ENCODE measurements around the gene YAE1.
"Not testable (repeated sequence)": the region's sequence is repeated elsewhere in the genome, so short reads cannot be mapped to it uniquely, and the experiment has no call there.

The YAE1 gene, protein sequence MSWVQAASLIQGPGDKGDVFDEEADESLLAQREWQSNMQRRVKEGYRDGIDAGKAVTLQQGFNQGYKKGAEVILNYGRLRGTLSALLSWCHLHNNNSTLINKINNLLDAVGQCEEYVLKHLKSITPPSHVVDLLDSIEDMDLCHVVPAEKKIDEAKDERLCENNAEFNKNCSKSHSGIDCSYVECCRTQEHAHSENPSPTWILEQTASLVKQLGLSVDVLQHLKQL
- total RNA-seq: 0.94 to 4.7 reads per million in 2 donors

GRCh38 chr7:39566023-39566921 lies at the start of gene YAE1:
Gene YAE1, plus strand, starts transcription at chr7:39566404. Its CDS starts 15 bp downstream, at chr7:39566419.
- peak; percentile 43 to 90 (median 64) for DNase-seq

- no peak for DNase-seq
Measured at GRCh38 chr7:39516498-39516897, 49.7 kb upstream of the YAE1 start.

GRCh38 chr7:39517240-39517639 lies 49.0 kb upstream of the YAE1 start:
- DNase-seq: no peak

DNA sequence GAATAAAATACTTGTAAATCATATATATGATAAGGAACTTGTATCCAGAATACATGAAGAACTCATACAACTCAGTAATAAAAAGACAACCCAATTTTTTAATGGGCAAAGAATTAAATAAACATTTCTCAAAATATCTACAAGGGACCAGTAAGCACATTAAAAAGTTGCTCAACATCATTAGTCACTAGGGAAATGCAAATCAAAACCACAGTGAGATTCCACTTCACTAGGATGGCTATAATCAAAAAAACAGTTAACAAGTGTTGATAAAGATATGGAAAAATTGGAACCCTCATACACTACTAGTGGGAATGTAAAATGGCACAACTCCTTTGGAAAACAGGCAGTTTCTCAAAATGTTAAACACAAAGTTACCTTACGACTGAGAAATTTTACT lies 40.3 kb upstream of the YAE1 start:
- no peak for DNase-seq

- DNase-seq: no peak
Measured at GRCh38 chr7:39526666-39527065, 39.5 kb upstream of the YAE1 start.

DNA sequence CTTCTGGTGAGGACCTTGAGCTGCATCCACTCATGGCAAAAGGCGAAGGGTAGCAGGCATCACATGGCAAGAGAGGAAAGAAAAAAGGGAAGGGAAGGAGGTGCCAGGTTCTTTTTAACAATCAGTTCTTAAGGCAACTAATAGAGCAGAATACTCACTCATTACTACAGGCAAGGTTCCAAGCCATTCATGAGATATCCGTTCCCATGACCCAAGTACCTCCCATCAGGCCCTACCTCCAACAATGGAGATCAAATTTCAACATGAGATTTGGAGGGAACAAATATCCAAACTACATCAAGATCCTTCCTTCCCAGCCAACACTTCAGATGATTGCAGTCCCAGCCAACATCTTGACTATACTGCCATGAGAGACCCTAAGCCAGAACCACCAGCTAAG lies 38.9 kb upstream of the YAE1 start:
- DNase-seq: no peak

DNA sequence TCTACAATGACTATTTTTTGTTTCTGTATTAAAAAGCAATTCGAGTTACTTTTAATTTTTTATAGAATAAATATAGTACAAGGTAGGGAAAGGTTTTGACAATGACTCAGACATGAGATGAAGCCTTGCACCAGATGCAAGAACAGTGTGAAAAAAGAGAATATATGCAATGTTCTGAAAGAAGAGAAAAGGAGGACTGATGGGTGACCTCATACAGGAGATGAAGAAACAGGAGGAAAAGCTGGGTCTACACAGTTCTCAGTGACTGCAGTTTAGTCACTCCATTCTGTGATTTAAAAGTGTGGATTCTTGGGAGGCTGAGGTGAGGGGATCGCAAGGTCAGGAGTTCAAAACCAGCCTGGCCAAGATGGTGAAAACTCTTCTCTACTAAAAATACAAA lies 38.3 kb upstream of the YAE1 start:
- DNase-seq: no peak

DNA sequence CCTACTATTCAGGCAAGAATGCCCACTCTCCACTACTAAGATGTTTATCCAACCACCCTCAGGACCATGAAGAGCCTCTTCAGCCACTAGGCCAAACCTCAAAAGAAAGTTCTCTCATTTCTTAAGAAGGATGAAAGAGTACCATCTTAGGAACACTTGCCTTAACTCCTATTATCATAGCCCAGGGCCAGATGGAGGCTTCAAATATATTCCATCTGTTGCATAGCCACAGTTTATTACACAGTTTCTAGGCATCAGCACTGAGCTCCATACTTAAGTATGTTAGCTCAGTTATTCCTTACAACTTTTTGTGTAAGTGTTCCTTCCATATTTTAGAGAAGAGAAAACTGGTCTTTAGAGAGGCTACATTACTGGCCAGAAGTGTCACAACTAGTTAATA lies 37.4 kb upstream of the YAE1 start:
- DNase-seq: no peak

- no peak for DNase-seq
Measured at GRCh38 chr7:39529582-39529981, 36.6 kb upstream of the YAE1 start.

GRCh38 chr7:39530971-39531370 lies 35.2 kb upstream of the YAE1 start:
- DNase-seq: no peak

DNA sequence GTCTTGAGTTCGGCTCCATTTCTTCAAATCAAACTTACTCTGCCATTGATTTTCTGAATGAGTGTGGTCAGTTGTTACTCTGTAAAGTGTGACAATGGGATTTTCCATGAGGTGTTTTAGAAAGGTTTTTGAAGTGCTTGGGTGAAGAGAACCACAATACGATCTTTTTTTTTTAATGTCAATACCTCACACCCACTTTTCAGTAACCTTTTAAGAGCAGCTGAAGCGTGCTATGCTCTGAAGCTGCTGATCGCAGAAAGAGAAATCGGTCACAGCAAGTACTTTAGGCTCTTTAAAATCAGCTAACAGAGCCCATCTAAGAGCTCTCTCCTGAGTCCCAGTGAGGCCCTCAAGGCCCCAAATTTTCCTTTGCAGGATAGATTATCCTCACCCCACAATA lies 34.4 kb upstream of the YAE1 start:
- no peak for DNase-seq

DNA sequence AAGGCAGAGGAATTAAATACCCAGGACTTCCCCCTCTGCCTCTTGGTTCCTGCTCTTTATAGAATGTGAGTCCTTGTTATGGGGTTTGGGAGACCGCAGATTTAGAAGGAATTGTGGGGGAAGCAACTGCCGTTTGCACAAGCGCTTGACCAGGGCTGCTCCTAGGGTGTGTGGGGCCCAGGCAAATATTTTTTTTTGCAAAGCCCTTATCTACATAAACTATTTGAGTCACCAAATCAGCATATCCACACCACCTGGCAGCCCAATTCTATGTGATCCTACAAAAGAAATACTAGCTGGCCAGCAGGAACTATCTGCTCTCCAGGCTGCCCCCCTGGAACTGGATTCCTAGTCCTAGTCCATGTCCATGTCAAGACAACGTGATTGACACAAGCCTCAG lies 33.4 kb upstream of the YAE1 start:
- no peak for DNase-seq

DNA sequence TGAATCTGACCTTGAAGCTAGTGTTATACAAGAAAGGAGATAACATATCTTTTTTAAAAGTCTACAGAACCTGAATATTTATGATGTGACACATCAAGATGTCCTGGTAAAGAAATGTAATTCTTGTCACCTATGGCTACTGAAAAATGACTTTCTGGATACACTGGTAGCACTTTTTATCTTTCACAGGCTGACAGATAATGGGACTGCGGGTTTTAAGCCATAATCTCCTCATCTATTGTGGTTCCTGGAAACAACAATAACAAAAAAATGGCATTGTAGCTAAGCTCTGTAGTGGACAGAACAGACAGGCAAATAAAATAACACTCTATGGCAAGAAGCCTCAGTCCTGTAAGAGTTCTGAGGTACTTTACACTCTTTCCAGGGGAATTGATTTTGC lies 31.6 kb upstream of the YAE1 start:
- peak in 1 of 5 experiments; percentile 7 for DNase-seq

DNA sequence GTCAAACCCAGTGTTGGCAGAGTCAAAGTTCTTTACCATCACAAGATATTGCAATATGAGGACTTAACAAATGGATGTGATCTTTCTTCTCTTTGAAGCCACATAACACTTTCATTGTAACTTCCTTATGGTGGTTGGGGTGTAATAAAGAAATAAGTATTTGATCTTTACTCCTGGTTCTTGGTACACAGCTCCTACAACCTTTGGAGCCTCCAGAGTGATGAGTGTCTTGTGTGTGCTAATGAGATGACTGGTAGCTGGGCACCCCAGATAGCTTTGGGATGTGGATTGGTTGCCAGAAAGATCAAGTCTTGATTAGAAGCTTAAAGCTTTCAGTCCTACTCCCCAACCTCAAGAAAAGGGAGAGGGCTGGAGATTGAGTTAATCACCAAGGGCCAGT lies 31.1 kb upstream of the YAE1 start:
- DNase-seq: no peak

GRCh38 chr7:39535720-39536119 lies 30.5 kb upstream of the YAE1 start:
- no peak for DNase-seq

- DNase-seq: no peak
Measured at GRCh38 chr7:39536951-39537350, 29.3 kb upstream of the YAE1 start.

- no peak for DNase-seq
Measured at GRCh38 chr7:39539816-39540215, 26.4 kb upstream of the YAE1 start.

- no peak for DNase-seq
Measured at GRCh38 chr7:39540320-39540719, 25.9 kb upstream of the YAE1 start.

- no peak for DNase-seq
Measured at GRCh38 chr7:39541511-39541910, 24.7 kb upstream of the YAE1 start.

GRCh38 chr7:39544774-39545173 lies 21.4 kb upstream of the YAE1 start:
- DNase-seq: not testable (repeated sequence)

- no peak for DNase-seq
Measured at GRCh38 chr7:39547336-39547735, 18.9 kb upstream of the YAE1 start.

DNA sequence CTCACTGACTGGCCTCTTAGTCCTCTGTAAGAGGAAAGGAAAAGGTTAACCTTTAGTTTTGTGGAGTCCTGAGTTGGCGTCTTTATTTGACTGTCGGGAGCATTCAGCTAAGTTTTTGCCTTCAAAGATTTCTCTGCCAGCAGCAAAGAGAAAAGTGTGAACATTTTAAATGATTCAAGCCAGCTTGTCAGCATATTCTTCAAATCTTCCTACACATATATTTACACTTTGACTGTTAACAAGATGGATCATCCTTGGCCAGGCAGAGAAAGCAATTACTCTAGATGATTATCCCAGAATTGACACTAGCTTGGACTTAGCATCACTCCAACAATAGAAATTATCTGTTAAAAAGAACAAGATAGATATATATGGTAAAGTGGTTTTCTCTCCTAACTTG lies 15.8 kb upstream of the YAE1 start:
- DNase-seq: no peak

DNA sequence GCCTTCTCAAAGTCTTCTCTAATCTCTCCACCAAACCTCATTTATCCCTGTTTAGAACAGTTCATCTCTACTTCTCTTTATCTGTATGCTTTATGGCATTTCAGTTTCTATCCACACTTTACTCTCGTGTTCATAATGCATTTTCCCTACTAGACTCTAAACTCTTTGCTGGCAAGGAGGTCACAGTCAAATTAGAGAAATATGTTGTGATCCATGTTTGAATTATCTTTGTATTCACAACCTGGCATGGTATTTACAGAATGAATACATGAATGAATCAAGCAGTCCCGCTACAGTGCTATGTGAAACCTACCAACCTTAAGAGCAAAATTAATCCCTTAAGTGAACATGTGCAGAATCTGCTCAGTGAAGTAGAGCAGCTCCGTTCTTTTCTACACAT lies 12.8 kb upstream of the YAE1 start:
- DNase-seq: no peak

DNA sequence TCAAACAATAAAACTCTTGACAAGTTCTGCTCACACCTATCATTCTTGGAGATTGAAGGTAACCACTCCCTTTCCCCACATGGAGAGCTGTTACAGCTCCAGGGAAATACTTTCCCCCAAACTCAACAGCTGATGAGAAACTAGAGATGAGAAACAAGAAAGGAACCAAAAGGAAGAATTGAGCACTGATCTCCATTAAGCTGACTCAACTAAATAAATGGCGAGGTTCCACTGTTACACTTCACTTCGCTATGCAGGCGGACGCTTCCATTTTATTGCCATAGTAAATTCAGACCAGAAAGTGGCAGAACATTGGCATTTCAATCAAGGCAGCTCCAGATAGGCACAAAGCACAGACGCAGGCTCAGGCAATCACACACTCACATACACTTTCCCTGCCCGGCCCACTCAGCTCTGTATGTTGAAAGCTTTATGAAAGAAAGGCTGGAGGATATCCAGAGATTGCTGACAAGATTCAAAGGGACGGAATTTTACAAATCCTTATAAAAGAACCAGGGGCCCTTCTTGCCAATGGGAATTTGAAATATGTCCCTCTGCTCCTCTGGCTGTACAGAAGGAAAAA lies 11.5 kb upstream of the YAE1 start:
- DNase-seq: no peak

Measured in T-helper 2 cell (primary cell).